Right renal cortex interstitium (tissue), 3 donors: ENCODE measurements around the gene CSTF2. TPM values are rescaled to one million over a fixed set of nuclear protein-coding genes. Genes with fewer than 3 reads are reported as not detected.
"Not testable (repeated sequence)": the region's sequence is repeated elsewhere in the genome, so short reads cannot be mapped to it uniquely, and the experiment has no call there.

Experiments used
- DNase-seq, 3 donors: peaks; one replicate each; pipeline ENCODE4 v3.0.0-alpha.2; 2013; ENCODE audit warnings: low read depth in 3 of 3, low spot score in 2 of 3
- polyA plus RNA-seq, 3 donors: library from polyadenylated mRNA; unstranded; fragments of 120-200 nt; gene quantifications; one replicate each; pipeline ENCODE4 v1.2.1, GENCODE V29; 2013; ENCODE audit not compliant: insufficient read length in 3 of 3

CSTF2 gene, protein sequence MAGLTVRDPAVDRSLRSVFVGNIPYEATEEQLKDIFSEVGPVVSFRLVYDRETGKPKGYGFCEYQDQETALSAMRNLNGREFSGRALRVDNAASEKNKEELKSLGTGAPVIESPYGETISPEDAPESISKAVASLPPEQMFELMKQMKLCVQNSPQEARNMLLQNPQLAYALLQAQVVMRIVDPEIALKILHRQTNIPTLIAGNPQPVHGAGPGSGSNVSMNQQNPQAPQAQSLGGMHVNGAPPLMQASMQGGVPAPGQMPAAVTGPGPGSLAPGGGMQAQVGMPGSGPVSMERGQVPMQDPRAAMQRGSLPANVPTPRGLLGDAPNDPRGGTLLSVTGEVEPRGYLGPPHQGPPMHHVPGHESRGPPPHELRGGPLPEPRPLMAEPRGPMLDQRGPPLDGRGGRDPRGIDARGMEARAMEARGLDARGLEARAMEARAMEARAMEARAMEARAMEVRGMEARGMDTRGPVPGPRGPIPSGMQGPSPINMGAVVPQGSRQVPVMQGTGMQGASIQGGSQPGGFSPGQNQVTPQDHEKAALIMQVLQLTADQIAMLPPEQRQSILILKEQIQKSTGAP
- polyA plus RNA-seq = 10 to 100 TPM; 24.4 to 26.0 (median 24.6) TPM

DNA sequence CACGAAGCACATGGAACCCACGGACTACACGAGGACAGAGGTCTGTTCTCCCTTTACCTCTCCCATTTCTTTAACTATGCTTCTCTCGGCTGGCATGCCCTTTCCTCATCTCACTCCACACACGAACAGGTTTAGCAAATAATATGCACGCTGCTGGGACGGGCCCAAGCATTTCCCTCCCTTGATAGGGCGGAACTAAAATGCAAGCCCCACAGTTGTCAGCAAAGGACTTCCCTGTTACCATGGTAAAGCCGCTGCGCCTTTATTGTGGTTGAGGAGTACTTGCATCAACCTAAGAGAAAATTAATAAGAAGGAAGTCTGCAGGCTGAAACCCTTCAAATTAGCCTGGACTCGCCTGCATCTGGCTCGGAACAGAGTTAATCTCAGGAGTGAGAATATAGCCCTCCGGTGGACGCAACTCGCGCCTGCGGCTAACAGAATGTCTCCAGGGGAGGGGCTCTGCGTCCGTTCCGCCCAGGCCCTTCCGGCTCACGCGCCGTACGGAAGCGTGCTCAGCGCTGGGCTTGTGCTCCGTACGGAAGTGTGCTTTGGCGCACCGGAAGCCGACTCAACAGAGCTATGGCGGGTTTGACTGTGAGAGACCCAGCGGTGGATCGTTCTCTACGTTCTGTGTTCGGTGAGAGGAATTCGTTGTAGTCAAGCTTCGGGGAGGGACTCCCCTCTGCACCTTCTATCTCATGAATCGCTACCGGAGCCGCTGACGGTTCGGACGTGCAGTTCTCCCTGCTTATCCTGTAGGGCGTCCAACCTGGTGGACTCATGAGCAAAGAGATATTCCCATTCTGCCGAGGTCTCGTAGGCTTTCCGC, at the start of gene CSTF2:
Gene CSTF2, plus strand, starts transcription at position 555 of the 830 bp plus-strand sequence. Its CDS starts 26 bp downstream, at position 581.
- peak; percentile 52 to 69 (median 59) for DNase-seq

DNA sequence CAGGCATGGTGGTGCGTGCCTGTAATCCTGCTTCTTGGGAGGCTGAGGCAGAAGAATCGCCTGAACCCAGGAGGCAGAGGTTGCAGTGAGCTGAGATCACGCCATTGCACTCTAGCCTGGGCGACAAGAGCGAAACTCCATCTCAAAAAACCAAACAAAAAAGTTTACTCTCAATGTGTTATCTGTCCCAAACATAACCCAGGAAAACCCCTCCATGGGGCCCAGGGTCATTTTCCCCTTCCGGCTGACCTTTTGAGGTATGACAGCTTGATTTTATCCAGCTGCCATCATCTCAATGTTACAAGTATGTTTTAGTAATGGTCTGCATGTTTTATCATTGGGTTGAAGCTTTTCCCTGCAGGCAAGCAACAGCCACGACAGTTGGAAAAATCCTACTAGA, 23.8 kb upstream of the CSTF2 start:
- DNase-seq = not testable (repeated sequence)

DNA sequence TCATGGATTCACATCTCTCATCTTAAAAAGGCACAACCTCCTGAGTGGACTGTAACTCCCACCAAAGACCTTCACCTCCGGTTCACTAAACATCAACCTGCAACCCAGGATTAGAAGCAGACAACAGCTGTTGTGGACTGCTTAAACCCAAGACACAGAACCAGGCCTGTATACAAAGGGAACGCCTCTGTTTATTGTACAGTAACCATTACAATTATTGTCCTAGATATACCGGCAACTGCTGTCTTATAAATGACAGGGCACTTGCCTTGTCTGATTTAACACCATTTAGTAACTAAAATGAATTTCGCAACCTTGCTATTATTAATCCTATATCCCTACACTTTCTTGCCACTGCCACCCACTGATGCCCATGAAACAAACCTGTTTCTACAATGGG, 22.8 kb upstream of the CSTF2 start:
- DNase-seq = no peak

DNA sequence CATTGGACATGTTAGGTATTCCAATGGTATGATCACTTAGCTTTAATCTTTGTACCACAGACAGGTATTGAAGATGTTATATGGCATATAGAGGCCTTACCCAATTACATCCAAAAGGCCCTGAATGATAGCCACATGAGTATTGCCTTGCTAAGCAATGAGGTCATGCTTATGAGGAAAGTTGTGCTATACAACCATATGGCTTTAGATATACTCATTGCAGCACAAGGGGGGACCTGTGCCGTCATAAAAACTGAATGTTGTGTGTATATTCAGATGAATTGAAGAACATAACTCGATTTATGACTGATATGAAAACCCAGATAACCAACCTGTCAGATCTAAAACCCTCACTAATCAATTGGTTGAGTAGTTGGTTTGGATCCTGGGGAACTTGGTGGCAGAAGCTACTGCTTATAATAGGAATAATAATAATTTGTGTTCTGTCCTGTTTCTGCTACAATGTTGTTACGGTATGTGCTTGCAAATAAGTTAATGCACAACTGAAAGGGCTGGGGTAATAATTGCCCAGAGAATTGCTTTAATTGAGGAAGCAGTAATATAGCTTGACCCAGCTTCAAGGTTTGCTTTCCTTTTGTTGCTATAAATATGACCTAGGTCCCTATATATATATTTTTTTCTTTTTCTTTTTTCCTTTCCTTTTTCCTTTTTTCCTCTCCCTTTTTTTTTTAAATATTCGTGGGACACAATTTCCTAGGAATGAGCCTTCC, 21.5 kb upstream of the CSTF2 start:
- no peak for DNase-seq

DNA sequence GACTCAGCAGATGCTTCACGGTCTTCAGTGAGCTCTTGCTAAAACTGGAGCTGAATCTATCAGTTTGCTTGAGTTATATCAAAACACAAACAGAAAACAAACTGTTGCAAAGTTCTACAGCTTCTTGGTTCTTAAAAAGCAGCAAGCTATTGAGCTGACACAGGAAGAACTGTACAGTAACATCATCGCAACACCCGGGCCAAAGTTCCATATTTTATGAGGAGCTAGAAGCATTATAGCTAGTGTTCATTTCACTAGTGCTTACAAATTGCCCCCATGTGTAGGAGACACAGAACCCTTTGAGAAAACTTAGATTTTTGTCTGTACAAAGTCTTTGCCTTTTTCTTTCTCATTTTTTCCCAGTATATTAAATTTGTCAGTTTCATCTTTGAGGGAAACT, 17.3 kb upstream of the CSTF2 start:
- DNase-seq = no peak

DNA sequence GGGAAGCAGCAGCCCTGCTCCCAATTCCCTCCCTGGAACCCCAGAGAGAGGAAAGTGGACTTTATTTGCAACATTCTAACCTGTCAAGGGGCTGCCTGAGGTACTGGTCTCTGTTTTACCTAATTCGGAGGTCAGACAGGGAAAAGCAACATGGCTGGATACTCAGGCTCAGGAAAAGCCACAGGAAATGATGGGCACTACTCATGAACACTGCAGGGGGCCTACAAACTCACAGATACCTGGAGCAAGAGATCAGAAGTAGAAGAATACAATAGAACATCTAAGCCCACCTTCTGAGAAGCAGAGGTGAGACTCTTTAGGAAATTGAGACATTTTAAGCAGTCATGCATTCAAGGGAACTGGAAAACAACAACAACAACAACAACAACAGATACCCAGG, 15.4 kb upstream of the CSTF2 start:
- DNase-seq = no peak

DNA sequence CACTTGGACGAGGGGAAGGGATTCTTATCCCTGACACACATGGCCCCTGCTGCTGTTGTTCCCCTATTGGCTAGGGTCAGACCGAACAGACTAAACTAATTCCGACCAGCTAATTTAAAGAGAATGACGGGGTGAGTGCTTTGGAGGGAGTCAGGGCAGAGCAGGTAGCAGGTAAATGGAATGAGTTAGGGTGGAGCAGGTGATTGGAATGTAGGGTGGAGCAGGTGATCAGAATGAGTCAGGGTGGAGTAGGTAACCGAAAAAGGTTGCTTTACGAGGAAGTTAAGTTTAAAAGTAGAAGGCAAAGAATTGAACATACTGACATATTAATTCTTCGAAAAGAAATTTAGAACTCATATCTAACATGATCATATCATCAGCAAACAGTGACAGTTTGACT, 11.9 kb upstream of the CSTF2 start:
- DNase-seq = not testable (repeated sequence)

DNA sequence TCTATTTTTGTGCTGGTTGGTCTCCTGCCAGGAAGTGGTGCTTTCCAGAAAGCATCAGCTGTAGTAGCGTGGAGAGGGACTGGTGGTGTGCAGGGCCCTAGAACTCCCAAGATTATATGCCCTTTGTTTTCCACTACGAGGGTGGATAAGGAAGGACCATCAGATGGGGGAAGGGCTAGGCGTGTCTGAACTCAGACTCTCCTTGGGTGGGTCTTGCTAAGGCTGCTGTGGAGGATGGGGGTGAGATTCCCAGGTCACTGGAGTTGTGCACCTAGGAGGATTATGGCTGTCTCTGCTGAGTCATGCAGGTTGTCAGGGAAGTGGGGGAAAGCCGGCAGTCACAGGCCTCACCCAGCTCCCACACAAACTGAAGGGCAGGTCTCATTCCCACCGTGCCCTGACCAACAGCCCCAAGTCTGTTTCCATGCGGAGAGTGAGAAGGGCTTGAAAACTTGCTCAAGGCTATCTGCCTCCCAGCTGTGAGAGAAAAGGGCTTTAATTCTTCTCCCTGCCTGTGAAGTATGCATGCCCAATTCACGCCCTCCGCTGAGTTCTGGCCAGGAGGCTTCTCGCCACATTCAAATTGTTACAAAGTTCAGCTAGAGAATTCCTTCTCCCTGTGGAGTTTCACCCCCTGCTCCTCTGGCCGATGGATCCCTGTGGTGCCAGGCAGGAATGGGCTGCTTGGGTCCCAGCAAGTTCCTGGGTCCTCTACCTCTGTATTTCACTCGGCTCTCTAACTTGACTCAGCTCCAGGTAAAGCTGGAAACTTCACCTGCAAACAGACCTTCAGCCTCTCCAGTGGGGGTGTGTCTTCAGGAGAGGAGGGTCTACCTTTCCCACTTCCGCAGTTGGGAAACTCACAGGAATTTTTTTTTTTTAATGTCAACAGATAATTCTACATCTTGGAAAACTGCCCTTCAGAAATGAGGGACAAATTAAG, 7.7 kb upstream of the CSTF2 start:
- no peak for DNase-seq

DNA sequence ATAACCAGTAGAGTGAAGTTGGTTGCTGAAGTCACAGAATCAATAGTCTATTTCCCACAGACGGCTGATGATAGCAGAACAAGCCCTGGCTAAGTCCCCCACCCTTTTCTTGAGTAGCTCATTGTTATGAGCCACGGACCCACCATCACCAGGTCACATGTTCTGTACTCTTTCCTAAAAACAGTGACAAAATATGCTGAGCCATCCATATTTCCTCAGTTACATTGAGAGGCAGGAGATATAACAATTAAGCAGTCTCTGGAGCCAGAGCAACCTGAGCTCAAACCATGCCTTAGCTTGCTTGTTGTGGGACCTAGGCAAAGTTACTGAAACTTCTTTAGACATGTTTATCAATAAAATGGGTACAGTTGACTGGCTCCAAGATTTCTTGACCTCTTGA, 2.9 kb upstream of the CSTF2 start:
- no peak for DNase-seq

DNA sequence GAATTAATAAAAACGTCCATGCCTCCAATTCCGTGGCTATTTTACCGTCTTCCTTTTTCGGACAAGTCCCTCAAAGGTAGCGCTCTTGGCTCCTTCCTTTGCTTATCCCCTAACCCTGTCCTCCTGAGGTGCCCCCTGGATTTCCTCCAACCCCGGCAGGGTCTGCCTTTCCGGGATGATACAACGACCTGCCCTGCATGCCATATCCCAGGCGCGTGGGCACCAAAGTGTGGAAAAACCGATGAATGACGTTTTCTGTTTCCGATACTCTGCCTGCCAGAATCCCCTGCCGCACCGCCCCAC, 706 bp upstream of the CSTF2 start:
- no peak for DNase-seq

DNA sequence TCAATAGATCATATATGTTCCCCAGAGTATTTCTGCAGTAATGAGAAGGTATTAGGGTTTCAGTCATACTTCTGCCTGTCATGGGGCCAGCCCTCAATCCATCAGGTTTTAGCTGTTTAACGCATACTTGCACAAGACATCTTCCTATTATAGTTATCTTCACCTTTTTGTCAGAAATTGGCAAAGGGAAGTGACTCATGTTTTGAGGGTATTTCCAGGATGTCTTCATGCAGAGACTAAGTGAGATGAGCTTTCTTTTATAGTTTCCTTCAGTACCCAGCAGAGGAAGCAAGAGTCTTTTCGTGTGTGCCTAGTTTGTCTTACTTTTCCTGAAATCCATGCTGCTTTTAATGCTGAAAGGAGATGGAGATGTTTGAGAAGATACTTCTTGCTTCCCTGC, 9.5 kb downstream of the CSTF2 start:
- no peak for DNase-seq

DNA sequence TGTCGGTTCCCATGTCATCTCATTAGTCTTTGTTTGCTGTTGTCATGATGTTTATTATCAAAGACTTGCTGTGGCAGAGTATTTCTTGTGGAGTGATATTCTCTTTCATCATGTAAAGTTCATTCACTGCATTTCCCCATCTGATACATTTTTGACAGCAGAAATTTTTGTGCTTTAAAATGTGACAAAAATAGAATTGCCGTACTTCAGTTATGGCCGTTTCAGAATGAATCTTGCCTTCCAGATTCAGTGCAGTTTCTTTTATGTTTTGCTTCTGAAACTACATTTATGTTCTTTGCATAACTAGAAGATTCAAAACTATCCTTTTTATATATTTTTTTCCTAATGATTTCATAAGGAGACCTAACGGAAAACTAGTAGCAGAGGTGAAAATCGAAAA, 10.0 kb downstream of the CSTF2 start:
- no peak for DNase-seq

DNA sequence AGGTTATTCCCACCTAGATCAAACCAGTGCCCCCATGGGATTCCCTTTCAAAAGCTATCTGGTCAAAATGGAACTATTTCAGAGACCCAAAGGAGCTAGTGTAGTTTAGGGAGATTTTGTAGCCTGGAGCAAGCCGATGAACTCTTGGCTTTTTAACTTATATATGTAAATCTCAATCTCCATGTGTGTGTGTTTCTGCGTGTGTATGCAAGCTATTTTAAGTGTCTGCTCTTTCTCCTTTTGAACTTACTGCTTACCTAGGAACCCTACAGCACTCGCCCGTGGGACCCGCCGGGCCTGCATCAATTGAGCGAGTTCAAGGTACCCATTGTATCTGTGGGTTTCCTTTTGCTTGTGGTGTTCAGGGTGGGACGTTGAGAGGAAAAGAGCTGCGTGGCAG, 10.4 kb downstream of the CSTF2 start:
- DNase-seq = no peak

DNA sequence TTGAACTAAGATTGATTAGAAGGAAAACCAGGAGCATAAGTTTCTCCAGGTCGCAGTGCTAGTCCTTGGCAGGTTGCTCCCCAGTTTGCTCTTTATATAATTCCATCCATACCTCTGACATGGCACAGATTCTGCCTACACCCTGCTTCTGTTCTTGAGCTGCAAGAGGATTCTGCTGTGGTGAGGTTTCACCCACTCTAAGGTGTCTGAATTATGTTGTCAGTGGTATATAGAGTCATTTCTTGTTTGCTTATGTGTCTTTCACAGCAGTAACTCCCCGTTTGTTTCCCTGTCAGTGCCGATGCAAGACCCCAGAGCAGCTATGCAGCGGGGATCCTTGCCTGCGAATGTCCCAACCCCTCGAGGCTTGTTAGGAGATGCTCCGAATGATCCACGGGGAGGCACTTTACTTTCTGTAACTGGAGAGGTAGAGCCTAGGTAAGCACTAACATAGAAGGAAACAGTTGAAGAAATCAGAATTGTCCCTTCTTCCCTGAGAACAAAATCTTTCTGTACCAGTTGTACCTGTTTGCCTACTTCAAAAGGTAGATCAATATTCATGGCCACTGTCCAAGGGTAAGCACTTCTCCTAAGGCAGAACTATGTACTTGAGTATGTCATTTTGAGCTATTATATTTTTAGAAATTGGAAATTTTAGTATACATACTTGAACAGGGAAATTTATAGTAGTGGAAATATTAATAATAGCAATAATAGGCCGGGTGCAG, 11.2 kb downstream of the CSTF2 start:
- no peak for DNase-seq

DNA sequence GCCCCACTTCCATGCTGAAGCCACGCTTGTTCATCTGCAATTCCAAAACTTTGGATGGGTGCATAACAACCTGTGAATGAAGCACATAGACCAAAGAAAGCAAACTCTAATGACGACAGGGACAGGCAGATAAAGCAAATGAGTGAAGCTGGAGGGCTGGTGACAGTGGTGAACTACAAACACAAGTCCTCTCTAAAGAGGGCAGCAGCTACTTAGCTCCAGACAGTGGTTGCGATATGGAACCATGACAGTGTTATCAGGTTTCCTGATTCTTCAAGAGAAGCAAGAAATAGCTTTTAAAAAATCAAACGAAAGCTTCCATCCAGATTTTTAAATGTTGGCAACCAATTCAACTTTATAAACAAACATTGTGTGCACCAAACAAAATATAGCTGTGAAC, 30.1 kb downstream of the CSTF2 start:
- DNase-seq = no peak

DNA sequence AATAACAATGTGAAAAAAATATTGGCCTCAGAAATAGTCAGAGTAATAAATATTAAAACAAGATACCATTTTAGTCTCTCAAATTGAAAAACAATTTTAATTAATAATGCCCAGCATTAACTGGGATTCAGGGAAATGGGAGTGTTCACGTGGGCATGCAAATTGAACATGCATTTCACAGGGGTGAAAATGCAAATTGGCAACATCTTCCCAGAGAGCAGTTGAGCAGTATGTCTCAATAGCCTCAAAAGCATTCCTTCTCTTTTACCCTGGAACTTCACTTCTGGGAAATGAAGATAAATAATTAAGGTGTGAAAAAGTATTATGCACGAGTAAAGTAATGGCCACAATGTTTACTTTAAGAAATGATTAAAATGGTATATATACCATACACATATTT, 32.6 kb downstream of the CSTF2 start:
- DNase-seq = no peak

DNA sequence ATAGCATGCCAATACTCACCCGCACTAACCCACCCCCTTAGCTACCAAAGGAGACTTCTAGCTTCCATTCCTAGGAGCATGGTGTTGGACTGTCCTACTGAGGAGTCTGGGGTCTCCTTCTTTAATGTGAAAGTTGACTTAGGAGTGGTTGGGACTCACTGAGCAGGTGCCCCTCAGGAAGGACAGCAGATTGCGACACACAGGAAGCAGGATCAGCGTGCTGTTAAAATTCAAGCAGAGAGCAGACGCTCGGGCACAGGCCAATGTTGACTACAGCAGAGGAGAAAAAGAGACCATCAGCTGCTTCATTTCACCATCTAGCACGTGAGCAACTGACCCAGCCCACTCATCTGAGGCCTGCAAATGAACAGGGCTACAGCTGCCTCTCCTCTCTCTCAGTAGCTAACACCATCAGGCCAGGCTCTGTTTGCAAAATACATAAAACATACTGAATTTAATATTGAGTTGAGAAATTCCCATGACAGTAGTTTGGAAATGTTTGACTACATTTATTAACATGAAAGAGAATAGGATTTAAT, 43.2 kb downstream of the CSTF2 start:
- peak in 2 of 3 donors; percentile 1 to 12 for DNase-seq

DNA sequence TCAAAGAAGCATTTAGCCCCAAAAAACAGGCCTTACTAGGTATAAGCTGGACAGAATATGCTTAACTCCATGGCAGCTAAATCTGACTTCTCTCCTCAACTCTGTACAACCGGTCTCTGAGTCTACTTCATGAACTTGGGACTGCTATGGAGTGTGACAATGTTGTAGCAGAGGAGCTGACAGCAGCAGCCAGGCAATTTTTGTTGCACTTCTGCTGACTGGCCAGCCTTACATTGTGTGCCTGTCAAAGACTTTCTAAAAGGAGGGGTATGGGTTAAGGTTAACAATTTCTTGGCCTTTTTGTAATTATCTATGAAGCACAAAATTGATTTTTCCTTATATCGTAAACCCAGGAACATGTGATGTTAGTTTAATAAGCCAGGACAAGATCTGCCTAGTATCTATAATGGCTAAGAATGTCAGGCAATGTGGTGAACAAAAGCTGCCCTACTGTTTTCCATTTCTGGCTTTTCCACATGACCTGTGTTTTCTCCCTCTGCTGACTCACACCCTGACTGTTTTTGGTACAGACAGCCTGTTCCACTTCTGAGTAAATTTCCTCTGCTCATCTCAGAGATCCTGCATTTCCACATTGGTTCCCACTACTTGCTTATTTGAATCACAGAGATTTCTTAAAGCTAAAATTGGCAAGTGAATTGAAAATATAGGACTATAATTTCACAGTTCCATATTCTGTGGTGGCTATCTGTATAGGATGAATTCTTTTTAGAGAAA, 44.6 kb downstream of the CSTF2 start:
- no peak for DNase-seq
